Non-pigmented ciliary epithelial cell (primary cell): ENCODE measurements around the gene SNX22.

Source experiments
- DNase-seq: peaks from one replicate; pipeline ENCODE4 v3.0.0-alpha.2; 2010; ENCODE audit warnings: low read depth

The SNX22 gene

GRCh38 chr15:64134345-64134829 lies 17.1 kb upstream of the SNX22 start:
- DNase-seq = no peak

DNA sequence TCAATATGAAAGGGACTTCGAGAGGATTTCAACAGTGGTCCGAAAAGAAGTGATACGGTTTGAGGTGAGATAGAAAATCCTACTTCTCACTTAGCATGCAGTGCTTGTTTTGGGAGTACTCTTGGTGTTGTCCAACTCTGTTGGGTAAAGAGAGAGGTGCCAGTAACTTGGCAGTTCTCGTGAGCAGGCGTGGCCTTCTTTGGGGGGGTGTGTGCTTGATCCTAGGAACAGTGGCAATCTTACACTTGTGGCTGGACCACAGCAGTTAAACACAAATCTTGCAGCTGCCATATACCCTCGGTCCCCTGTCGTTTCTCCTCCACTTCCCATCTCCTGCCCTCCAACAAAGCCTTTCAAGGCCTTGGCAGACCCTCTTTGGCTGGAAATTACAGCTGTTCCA lies 15.2 kb upstream of the SNX22 start:
- no peak for DNase-seq

- no peak for DNase-seq
Observed at GRCh38 chr15:64137226-64137833, 14.2 kb upstream of the SNX22 start.

- DNase-seq = no peak
Observed at GRCh38 chr15:64138331-64138941, 13.1 kb upstream of the SNX22 start.

- DNase-seq = no peak
Observed at GRCh38 chr15:64141798-64142512, 9.6 kb upstream of the SNX22 start.

DNA sequence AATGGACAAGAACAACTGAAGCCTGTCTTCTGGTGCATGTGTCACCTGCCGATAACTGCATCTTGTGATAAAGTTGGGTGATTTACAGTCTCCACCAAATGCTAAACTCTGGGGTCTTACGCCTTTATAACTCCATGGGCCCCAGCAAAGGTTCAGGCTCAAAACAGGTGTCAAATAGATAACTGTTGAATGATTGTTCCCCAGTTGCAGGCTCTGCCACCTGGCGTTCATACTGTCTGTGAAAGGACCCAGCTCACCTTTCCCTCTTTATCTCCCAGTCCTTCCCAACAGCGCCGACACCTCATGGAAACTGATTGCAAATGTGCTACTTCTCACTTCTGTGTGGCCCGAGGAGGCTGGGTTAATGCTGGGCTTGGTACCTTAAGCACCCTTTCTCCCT lies 8.3 kb upstream of the SNX22 start:
- no peak for DNase-seq

GRCh38 chr15:64144192-64144564 lies 7.4 kb upstream of the SNX22 start:
- no peak for DNase-seq

DNA sequence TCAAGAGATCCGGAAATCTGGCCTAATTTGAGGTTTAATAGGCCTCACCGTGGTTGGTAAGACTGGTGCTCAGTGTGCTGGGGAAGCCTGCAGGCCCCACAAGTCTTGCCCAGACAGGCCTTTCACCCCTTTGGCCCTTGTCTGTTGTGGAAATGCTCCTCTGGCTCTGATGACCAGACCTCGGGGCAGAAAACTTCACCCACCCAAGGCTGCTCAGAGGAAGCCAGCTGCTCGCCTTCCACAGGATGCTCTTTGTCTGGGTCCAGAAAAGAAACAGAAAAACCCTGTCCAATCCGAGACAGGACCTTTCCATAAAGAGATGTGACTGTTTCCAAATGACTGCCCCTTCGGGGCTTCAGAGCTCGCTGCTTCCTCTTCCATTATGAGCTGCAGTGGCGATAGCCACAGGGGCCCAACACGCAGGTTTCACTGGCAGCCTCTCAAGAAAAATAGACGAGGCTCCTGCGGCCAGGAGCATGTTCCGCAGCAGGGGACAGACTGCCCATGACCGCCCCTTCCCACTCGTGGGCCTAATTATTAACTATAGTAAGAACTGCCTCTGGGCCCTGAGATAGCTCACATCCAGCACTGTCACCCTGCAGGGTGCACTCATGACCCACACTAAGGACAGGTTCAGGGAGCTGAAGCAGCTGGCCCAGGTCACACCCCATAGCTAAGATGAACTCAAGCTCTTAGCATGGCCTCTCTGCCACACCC lies 6.8 kb upstream of the SNX22 start:
- DNase-seq = no peak

DNA sequence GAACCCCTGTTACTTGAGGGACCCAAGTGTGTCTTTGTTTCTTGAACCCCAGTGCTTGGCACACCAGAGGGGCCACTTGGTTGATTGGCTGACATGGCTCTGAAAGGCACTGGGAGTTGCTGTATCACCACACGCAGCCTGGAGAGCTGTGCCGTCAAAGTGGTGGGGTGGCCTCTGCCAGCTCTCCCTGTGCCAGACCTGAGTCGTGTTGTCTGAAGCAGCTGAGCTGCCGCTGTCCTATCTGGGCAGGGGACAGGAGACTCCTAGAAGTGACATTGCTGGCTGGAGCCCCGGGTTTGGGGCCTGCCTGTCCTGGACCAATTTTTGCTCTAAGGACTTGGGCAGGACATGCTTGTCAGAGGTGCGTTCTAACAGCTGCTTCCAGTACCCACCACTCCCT lies 5.5 kb upstream of the SNX22 start:
- no peak for DNase-seq

DNA sequence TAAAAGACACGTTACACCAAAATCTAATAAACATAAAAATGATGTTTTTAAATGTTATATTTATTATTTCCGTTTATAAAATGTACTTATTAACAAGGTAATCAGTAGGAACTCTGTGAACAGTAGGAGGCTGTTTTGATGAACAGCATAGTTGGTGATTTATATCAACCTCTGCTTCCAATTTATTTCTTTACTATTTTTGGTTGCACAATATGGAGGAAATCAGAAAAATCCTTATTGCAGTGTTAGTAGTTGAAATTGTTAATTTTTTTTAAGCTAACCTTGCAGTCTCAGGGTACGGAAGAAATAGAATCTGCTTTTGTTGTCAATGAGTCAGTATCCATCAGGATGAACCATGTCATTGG lies 5.0 kb upstream of the SNX22 start:
- DNase-seq = no peak

DNA sequence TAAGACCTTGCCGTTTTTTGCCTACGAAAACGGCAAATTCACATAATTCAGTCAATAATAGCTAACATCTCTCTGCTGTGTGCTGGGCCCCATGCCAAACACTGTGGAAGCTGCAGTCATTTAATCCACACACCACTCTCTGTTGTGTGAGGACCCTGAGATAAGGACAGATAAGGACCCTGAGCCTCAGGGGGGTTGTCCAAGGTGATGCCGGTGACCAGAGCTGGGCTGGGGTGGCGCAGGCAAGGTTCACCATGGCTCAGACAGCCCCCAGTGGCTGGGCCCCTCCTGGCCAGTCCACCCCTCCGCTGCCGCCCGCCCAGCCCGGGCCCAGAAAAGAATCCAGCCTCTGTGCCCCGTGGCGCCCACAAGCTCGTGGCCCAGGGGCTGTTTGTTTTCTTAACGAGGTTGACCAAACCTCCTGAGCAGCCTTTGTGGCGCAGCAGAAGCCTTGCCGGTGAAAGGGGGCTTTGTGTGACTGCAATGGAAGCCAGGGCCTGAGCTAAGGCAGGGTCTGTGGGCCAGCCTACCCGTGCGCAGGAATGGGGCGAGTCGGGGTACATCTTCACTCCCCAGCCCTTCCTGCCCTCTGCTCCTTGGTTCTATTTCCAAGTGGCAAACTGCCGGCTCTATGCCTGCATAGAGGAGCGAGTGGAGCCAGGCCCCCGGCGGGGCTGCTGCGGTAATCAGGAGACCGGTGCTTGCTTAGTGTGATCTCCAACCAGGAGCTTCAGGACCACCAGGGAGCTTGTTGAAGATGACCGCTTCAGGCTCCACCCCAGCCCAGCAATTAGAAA lies 4.4 kb upstream of the SNX22 start:
- DNase-seq = no peak

- DNase-seq = no peak
Observed at GRCh38 chr15:64148168-64148567, 3.4 kb upstream of the SNX22 start.

GRCh38 chr15:64148581-64148980 lies 3.0 kb upstream of the SNX22 start:
- no peak for DNase-seq

GRCh38 chr15:64149424-64149823 lies 2.1 kb upstream of the SNX22 start:
- DNase-seq = no peak

- no peak for DNase-seq
Observed at GRCh38 chr15:64149893-64150578, 1.5 kb upstream of the SNX22 start.

DNA sequence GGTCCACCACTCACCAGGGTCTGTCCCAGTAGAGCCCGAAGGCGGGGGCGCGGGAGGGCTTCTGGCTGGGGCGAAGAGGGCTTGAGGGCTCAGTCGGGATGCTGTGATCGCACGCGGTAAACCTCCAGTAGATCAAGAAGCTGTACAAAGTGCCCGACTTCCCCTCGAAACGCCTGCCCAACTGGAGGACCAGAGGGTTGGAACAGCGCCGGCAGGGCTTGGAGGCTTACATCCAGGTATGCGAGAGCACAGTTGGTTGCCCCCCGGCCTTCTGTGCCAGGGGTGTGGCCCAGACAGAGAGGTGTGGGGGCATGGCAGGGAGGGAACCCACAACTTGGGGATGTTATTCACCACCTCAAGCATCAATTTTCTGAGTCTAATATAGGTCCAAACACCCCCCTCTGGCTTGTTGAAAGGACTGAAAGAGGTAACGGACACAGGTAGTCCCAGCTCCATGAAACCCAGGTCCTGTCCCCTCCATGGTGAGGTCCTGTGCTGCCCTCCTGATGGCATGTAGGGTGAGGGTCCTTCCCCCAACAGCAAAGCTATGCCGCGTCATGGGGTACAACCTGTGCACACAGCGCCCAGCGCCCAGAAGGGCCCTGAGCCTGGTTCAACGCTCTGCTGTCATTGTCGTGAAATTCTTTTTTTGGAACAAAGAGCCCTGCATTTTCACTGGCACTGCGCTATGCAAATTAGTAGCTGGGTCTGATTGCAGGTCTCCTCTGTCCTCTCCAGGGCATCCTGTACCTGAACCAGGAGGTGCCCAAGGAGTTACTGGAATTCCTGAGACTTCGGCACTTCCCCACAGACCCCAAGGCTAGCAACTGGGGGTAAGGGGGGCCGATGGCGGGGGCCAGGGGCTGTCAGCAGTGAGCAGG lies 1.2 kb downstream of the SNX22 start:
- DNase-seq = no peak

DNA sequence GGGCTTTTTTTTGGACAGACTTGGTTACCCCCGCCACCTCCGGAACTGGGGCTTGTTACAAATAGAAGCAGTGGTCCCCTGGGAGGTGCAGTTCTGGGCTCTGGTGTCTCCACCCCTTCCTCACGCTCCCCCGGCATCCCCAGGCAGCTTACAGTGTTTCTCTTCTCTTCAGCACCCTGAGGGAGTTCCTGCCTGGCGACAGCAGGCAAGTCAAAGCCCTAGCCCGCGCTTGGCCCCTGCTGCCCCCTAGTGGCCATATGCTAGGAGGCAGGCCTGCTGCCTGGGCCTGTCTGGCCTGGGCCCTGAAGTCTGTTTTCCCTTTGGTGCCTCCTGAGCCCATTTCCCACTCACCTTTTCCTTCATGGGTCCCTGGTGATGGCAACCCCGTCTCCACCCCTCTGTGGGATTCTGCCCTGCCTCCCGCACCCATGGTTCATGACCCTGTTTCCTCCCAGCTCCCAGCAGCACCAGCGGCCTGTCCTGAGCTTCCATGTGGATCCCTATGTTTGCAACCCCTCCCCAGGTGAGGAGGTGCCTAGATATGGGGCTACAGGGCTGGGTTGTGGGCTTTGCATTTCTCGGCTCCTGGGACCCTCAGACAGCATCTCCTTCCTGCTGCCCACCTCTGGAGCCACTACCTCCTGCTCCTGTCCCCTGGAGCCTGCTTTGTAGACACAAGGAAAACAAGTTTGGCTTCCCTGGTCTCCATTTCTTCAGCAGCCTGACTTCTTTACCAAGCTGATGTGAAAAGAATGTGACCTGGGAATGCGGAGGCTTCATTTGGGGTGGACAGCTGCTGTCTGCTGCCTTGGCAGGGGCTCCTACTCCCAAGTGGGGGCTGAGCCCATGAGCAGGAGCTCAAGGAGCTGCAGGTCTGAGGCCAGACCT lies 2.2 kb downstream of the SNX22 start:
- DNase-seq = peak; percentile 42

DNA sequence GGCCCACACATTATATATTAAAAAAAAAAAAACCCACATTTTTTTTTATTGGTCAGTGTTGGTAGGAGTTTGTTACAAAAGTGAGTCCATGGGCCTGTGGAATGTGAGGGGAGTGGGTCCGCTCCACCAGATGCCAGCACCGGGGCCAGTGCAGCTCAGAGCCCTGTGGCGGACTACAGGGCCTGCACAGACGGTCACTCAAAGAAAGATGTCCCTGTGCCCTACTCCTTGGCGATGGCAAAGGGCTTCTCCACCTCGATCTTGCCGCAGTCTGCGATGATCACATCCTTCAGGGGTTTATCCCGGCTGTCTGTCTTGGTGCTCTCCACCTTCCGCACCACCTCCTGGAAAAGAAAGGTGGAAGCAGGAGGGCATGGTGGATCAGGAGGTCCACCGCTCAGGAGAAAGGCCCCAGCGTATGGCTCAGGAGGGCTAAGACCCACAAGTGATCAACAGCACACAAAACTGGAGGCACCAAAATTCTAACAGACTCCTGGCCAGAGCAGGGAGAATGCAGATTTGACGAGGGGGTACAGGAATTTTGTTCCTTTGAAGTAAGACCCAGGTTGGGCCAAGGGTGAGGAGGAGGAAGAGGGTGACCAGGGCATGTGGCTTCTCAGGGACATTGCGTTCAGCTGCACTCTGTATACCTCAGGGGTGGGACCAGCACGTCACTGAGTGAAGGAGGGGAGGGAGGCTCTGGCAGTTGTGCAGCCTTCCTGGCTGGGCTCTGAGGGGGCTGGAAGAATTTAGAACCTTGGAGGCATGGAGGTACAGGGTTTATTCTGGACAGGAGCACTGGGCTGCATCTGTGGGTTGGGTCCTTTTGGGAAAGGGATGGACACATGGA lies 4.5 kb downstream of the SNX22 start:
- no peak for DNase-seq
